Activated CD8-positive, alpha-beta T cell treated with anti-CD3 and anti-CD28 coated beads for 36 hours (primary cell): Measurements from ENCODE around the gene CTBP2. TPM values are rescaled to one million over a fixed set of nuclear protein-coding genes. Genes with fewer than 3 reads are reported as not detected.

ENCODE experiments used
- ATAC-seq: fragments of 200-7000 bp; cut with Tn5 transposase; one replicate; pipeline ENCODE4 v1.10.0; 2021; ENCODE audit warnings: mild to moderate bottlenecking, moderate library complexity
- CTCF ChIA-PET: fragments of 350-600 bp; sonication (Branson Sonifier 250); formaldehyde crosslinking; loops from one replicate; lab custom pipeline; 2021; ENCODE audit warnings: antibody characterized with exemption; lab: Charles Lee
- POLR2A ChIA-PET: fragments of 350-600 bp; sonication (Branson Sonifier 250); formaldehyde crosslinking; loops from one replicate; lab custom pipeline; 2021; ENCODE audit warnings: antibody characterized with exemption; lab: Charles Lee
- DNase-seq: peaks from one replicate; pipeline ENCODE4 v3.0.0-alpha.2; 2020
- H3K27ac Mint-ChIP-seq: one replicate; pipeline ENCODE4 v1.8.0; 2021; ENCODE audit warnings: mild to moderate bottlenecking, mixed read lengths
- H3K27me3 Mint-ChIP-seq: one replicate; pipeline ENCODE4 v1.8.0; 2021; ENCODE audit warnings: mixed read lengths
- H3K36me3 Mint-ChIP-seq: one replicate; pipeline ENCODE4 v1.8.0; 2021; ENCODE audit warnings: low read depth, mixed read lengths
- H3K4me1 Mint-ChIP-seq: one replicate; pipeline ENCODE4 v1.8.0; 2021; ENCODE audit warnings: low read depth, mixed read lengths
- H3K4me3 Mint-ChIP-seq: one replicate; pipeline ENCODE4 v1.8.0; 2021; ENCODE audit warnings: mild to moderate bottlenecking, moderate library complexity, mixed read lengths
- H3K9me3 Mint-ChIP-seq: one replicate; pipeline ENCODE4 v1.8.0; 2021; ENCODE audit warnings: mixed read lengths
- CTCF ChIP-seq: fragments of 200-600 bp; IDR thresholded peaks from one replicate; pipeline ENCODE4 v1.8.0; 2022; ENCODE audit warnings: antibody characterized with exemption, mild to moderate bottlenecking
- intact Hi-C: fragments of 100-400 bp; cut with micrococcal nuclease; formaldehyde crosslinking; loops from one replicate; pipeline ENCODE4 v1.10.0; 2022
- total RNA-seq, 2 experiments: library from RNA; stranded (reverse); gene quantifications; one replicate each; pipeline ENCODE4 v1.2.3, GENCODE V29; 2021

CTBP2 gene
- total RNA-seq, 2 experiments from 2014 or later: 0.60 to 0.88 TPM

- H3K36me3 Mint-ChIP-seq: no peaks in the 10 kb centered on the region
- H3K4me3 Mint-ChIP-seq: no peak overlapping the region
- H3K4me1 Mint-ChIP-seq: no peaks in the 10 kb centered on the region
- no peak for ATAC-seq
- CTCF ChIA-PET: no interaction called here
- H3K27me3 Mint-ChIP-seq: no peaks in the 10 kb centered on the region
- intact Hi-C loops: no loop called here
- TF ChIP-seq CTCF: no peak
- no peaks in the 10 kb centered on the region for H3K9me3 Mint-ChIP-seq
- H3K27ac Mint-ChIP-seq: no peak overlapping the region
- POLR2A ChIA-PET: interaction anchor here (0.6 kb wide), 1 partner anchor 87 kb away, joined by 3 read pairs; no protein-coding TSS in a partner anchor
- DNase-seq: no peak
These were observed 73.7 kb downstream of the CTBP2 start for GRCh38 chr10:125086691-125087090.

GRCh38 chr10:125085258-125086054 lies 74.9 kb downstream of the CTBP2 start:
- no peak for ATAC-seq
- no peak overlapping the region for H3K4me3 Mint-ChIP-seq
- no peak for TF ChIP-seq CTCF
- POLR2A ChIA-PET: no interaction called here
- H3K9me3 Mint-ChIP-seq: no peaks in the 10 kb centered on the region
- no peaks in the 10 kb centered on the region for H3K4me1 Mint-ChIP-seq
- CTCF ChIA-PET: interaction anchor here (1.6 kb wide), 1 partner anchor 38 kb away, joined by 8 read pairs; no protein-coding TSS in a partner anchor
- no peaks in the 10 kb centered on the region for H3K36me3 Mint-ChIP-seq
- intact Hi-C loops: no loop called here
- DNase-seq: no peak
- H3K27ac Mint-ChIP-seq: no peak overlapping the region
- no peaks in the 10 kb centered on the region for H3K27me3 Mint-ChIP-seq

DNA sequence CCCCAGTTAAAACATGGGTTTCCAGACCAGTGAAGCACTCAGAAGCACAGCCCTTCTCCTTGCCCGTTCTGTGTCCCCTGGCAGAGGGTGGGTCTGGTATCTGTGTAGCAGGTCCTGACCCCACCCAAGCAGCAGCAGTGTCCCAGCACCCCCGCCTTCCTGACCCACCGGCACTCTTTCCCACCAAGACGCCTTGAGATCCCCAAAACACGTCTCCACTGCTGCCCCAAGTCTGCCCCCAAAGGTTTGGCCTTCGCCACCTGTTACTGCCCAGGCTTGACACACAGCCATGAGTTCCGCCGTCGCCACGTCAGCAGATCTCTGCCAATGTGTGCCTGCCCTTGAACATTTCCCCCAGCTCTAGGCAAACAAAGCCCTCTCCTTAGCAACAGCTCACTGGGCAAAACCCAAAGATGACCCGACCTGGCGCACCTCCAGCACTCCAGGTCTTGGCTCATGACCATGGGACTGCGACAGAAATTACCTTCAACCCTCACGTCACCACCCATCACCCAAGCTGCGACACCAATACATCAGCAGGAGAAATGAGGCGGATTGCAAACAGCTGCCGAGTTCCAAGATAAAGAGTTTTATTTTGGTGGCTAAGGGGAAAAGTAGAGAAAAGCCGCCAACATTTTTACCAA lies 75.6 kb downstream of the CTBP2 start:
- H3K4me1 Mint-ChIP-seq: no peaks in the 10 kb centered on the region
- H3K27me3 Mint-ChIP-seq: no peaks in the 10 kb centered on the region
- DNase-seq (no peak), ATAC-seq (no peak)
- intact Hi-C loops: no loop called here
- TF ChIP-seq CTCF: no peak
- POLR2A ChIA-PET: no interaction called here
- no peak overlapping the region for H3K27ac Mint-ChIP-seq
- H3K9me3 Mint-ChIP-seq: no peaks in the 10 kb centered on the region
- CTCF ChIA-PET: interaction anchor here (1.6 kb wide), 1 partner anchor 37 kb away, joined by 8 read pairs; no protein-coding TSS in a partner anchor
- H3K36me3 Mint-ChIP-seq: no peaks in the 10 kb centered on the region
- no peak overlapping the region for H3K4me3 Mint-ChIP-seq

DNA sequence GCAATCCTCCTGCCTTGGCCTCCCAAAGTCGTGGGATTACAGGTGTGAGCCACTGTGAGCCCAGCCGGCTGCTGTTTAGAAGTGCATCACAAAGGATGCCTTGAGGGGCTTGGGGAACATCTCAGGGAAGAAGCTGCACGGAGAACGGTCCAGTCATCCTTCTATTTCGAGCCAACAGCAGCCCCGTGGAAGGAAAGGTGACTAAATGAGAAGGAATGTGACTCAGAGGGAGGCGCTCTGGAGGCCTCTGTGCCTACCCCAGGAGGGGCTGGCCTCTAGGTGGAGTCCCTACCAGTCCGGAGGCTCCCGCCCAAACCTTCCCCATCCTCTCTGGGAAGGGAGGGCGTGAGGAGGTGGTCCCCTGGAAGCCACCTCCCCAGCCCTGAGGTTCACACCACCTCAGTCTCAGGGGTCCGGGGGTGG lies 76.2 kb downstream of the CTBP2 start:
- TF ChIP-seq CTCF: no peak
- intact Hi-C loops: no loop called here
- CTCF ChIA-PET: interaction anchor here (0.8 kb wide), 1 partner anchor 10 kb away, joined by 3 read pairs; no protein-coding TSS in a partner anchor
- no peak for ATAC-seq
- DNase-seq: no peak
- H3K4me3 Mint-ChIP-seq: no peak overlapping the region
- H3K27me3 Mint-ChIP-seq: no peaks in the 10 kb centered on the region
- H3K36me3 Mint-ChIP-seq: no peaks in the 10 kb centered on the region
- no peaks in the 10 kb centered on the region for H3K9me3 Mint-ChIP-seq
- no peaks in the 10 kb centered on the region for H3K4me1 Mint-ChIP-seq
- H3K27ac Mint-ChIP-seq: no peak overlapping the region
- POLR2A ChIA-PET: no interaction called here

- ATAC-seq (no peak), DNase-seq (no peak)
- no peak for TF ChIP-seq CTCF
- no peak overlapping the region for H3K27ac Mint-ChIP-seq
- ChIA-PET POLR2A (no interaction called here), CTCF (interaction anchor here (0.8 kb wide), 1 partner anchor 9 kb away, joined by 3 read pairs; no protein-coding TSS in a partner anchor)
- H3K27me3 Mint-ChIP-seq: no peaks in the 10 kb centered on the region
- intact Hi-C loops: no loop called here
- no peaks in the 10 kb centered on the region for H3K4me1 Mint-ChIP-seq
- no peaks in the 10 kb centered on the region for H3K9me3 Mint-ChIP-seq
- H3K4me3 Mint-ChIP-seq: no peak overlapping the region
- H3K36me3 Mint-ChIP-seq: no peaks in the 10 kb centered on the region
These were observed 76.8 kb downstream of the CTBP2 start for GRCh38 chr10:125083576-125083920.
